GM23338 (cell line): ENCODE measurements around the gene MGAT5. TPM values are rescaled to one million over a fixed set of nuclear protein-coding genes. Genes with fewer than 3 reads are reported as not detected.

Experiments
- ATAC-seq: fragments of 200-7000 bp; cut with Tn5 transposase; 3 replicates; pipeline ENCODE4 v1.9.1; 2020
- DNase-seq: peaks from one replicate; pipeline ENCODE4 v3.0.0-alpha.2; 2015; ENCODE audit warnings: low spot score
- H2AFZ ChIP-seq: fragments of 200-600 bp; sonication (generic); 2 replicates; pipeline ENCODE4 v1.8.0; 2016; ENCODE audit warnings: antibody characterized with exemption, mild to moderate bottlenecking, moderate library complexity
- H3F3A ChIP-seq: fragments of 200-600 bp; sonication (generic); replicated peaks from 2 replicates; pipeline ENCODE4 v1.8.0; 2017; ENCODE audit warnings: antibody characterized with exemption, mixed run types, low read depth
- H3K27ac ChIP-seq: fragments of 200-600 bp; sonication (generic); 2 replicates; pipeline ENCODE4 v1.6.1; 2016; ENCODE audit warnings: low read depth
- H3K27me3 ChIP-seq: fragments of 200-600 bp; sonication (generic); 2 replicates; pipeline ENCODE4 v1.8.0; 2016; ENCODE audit warnings: mild to moderate bottlenecking, mixed run types, moderate library complexity; ENCODE audit not compliant: insufficient read depth
- H3K36me3 ChIP-seq: fragments of 200-600 bp; sonication (generic); 2 replicates; pipeline ENCODE4 v1.8.0; 2016; ENCODE audit warnings: mild to moderate bottlenecking; ENCODE audit not compliant: insufficient read depth
- H3K4me1 ChIP-seq: fragments of 200-600 bp; sonication (generic); 2 replicates; pipeline ENCODE4 v1.8.0; 2016; ENCODE audit warnings: mild to moderate bottlenecking, moderate library complexity; ENCODE audit not compliant: insufficient read depth
- H3K4me2 ChIP-seq: fragments of 200-600 bp; sonication (generic); 2 replicates; pipeline ENCODE4 v1.7.1; 2017; ENCODE audit warnings: mixed run types
- H3K4me3 ChIP-seq: fragments of 200-600 bp; sonication (generic); 2 replicates; pipeline ENCODE4 v1.6.1; 2016; ENCODE audit warnings: mixed run types
- H3K79me2 ChIP-seq: fragments of 200-600 bp; sonication (generic); replicated peaks from 2 replicates; pipeline ENCODE4 v1.8.0; 2017; ENCODE audit warnings: mild to moderate bottlenecking; ENCODE audit not compliant: insufficient read depth
- H3K9me2 ChIP-seq: fragments of 200-600 bp; sonication (generic); 2 replicates; pipeline ENCODE4 v1.8.0; 2017; ENCODE audit not compliant: insufficient read depth
- H4K20me1 ChIP-seq: fragments of 200-600 bp; sonication (generic); replicated peaks from 2 replicates; pipeline ENCODE4 v1.8.0; 2017; ENCODE audit warnings: mild to moderate bottlenecking; ENCODE audit not compliant: insufficient read depth
- H3K27ac Mint-ChIP-seq: 2 replicates; pipeline ENCODE4 v1.8.0; 2020; ENCODE audit warnings: inconsistent platforms, mild to moderate bottlenecking, moderate library complexity, mixed read lengths
- H3K27me3 Mint-ChIP-seq: 3 replicates; pipeline ENCODE4 v1.8.0; 2022; ENCODE audit warnings: low read depth, mild to moderate bottlenecking, moderate library complexity, mixed read lengths, inconsistent platforms; ENCODE audit not compliant: insufficient read depth, poor library complexity
- H3K36me3 Mint-ChIP-seq: 3 replicates; pipeline ENCODE4 v1.8.0; 2021; ENCODE audit warnings: low read depth, mild to moderate bottlenecking, inconsistent platforms, moderate library complexity, mixed read lengths
- H3K4me1 Mint-ChIP-seq: 3 replicates; pipeline ENCODE4 v1.8.0; 2020; ENCODE audit warnings: mild to moderate bottlenecking, inconsistent platforms, mixed read lengths
- H3K4me3 Mint-ChIP-seq: 3 replicates; pipeline ENCODE4 v1.8.0; 2021; ENCODE audit warnings: moderate library complexity, mild to moderate bottlenecking, inconsistent platforms, mixed read lengths
- H3K9me3 Mint-ChIP-seq: 3 replicates; pipeline ENCODE4 v1.8.0; 2020; ENCODE audit warnings: moderate library complexity, mild to moderate bottlenecking, inconsistent platforms, mixed read lengths
- CTCF ChIP-seq, 2 experiments: fragments of 200-600 bp in 1 of 2; sonication (generic) in 1 of 2; conservative IDR thresholded peaks; 2 replicates each; pipeline versions ENCODE4 v1.5.1 to v1.6.1; 2016 to 2017; ENCODE audit warnings: antibody characterized with exemption in 2 of 2, low read depth in 2 of 2, mild to moderate bottlenecking in 2 of 2, moderate library complexity in 1 of 2
- EZH2 ChIP-seq: fragments of 200-600 bp; sonication (generic); IDR thresholded peaks from one replicate; pipeline ENCODE4 v1.8.0; 2017; ENCODE audit warnings: antibody characterized with exemption, mild to moderate bottlenecking, low read depth; ENCODE audit not compliant: unreplicated experiment
- EZH2phosphoT487 ChIP-seq: fragments of 200-600 bp; sonication (generic); IDR thresholded peaks from one replicate; pipeline ENCODE4 v1.8.1; 2018; ENCODE audit warnings: antibody characterized with exemption; ENCODE audit not compliant: unreplicated experiment
- NANOG ChIP-seq: IDR thresholded peaks from 2 replicates; pipeline ENCODE4 v1.6.1; 2016; ENCODE audit warnings: antibody characterized with exemption, borderline replicate concordance
- POLR2AphosphoS5 ChIP-seq: IDR thresholded peaks from 2 replicates; pipeline ENCODE4 v1.6.1; 2016; ENCODE audit warnings: antibody characterized with exemption, low read depth
- STAT1 ChIP-seq: IDR thresholded peaks from one replicate; pipeline ENCODE4 v1.6.1; 2016; ENCODE audit warnings: antibody characterized with exemption; ENCODE audit not compliant: unreplicated experiment
- ZNF114 ChIP-seq: fragments of 250-450 bp; sonication (Bioruptor Pico); IDR thresholded peaks from 2 replicates; pipeline ENCODE4 v1.5.0; 2020; ENCODE audit warnings: mild to moderate bottlenecking, moderate library complexity
- ZNF331 ChIP-seq: fragments of 250-450 bp; sonication (Bioruptor Pico); IDR thresholded peaks from 2 replicates; pipeline ENCODE4 v1.5.0; 2020; ENCODE audit warnings: low read depth, mild to moderate bottlenecking, moderate library complexity
- polyA plus RNA-seq: library from polyadenylated mRNA; unstranded; fragments of >200 nt; fragmentation: Nextera tagmentation; extraction: Ambion mirVana; gene quantifications from 2 replicates; pipeline ENCODE4 v1.2.1, GENCODE V29; 2016
- total RNA-seq: library from RNA; depleted of rRNA; stranded (reverse); fragments of >200 nt; shearing (Covaris generic); gene quantifications from 2 replicates; pipeline ENCODE4 v1.2.3, GENCODE V29; 2014
- TF ChIP-seq, protein P1 (sequence below): IDR thresholded peaks from one replicate; pipeline ENCODE4 v1.6.1; 2018; ENCODE audit warnings: antibody characterized with exemption; ENCODE audit not compliant: unreplicated experiment
- TF ChIP-seq, protein P2 (sequence below): IDR thresholded peaks from 2 replicates; pipeline ENCODE4 v1.6.1; 2016; ENCODE audit warnings: antibody characterized with exemption

Gene MGAT5
- total and polyA plus RNA-seq, 2 experiments from 2014 or later = 4.6 to 27.6 TPM

DNA sequence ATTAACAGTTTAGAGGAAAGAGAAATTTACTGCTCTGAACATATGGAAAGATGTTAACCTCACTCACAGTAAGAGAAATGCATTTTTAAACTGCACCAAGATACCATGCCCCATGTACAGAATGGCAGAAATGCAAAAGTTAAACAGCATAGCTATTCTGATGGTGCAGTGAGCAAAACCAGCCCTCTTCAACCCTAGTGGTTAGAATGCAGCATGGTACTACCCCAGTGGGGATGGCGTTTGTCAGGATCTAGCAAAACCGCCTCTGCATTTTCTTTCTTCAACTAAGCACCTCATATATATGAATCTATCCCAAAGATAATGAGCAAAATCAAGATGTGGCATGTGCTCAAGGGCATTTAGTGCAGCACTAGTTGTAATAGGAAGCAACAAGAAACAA, 98.0 kb downstream of the MGAT5 start:
- no peaks in the 10 kb centered on the region for H3K4me1 ChIP-seq
- peak; percentile 59 for ATAC-seq
- no peaks in the 10 kb centered on the region for H3K79me2 ChIP-seq
- H3K27me3 ChIP-seq = no peaks in the 10 kb centered on the region
- no peak overlapping the region for H3K27ac ChIP-seq
- H2AFZ ChIP-seq = no peak overlapping the region
- H3F3A ChIP-seq = no peaks in the 10 kb centered on the region
- H3K4me2 ChIP-seq = no peak overlapping the region
- H3K4me3 ChIP-seq = no peak overlapping the region
- Mint-ChIP-seq H3K27me3 (no peaks in the 10 kb centered on the region), H3K27ac (no peak overlapping the region), H3K9me3 (no peaks in the 10 kb centered on the region), H3K4me3 (no peak overlapping the region), H3K4me1 (no peaks in the 10 kb centered on the region), H3K36me3 (peaks cover 5% of the 10 kb centered on the region; the same call in 1 of the 3 replicates)
- H3K9me2 ChIP-seq = no peaks in the 10 kb centered on the region
- peak; percentile 31 for DNase-seq
- TF ChIP-seq EZH2 (no peak), POLR2AphosphoS5 (no peak), ZNF114 (CRISPR knock-in tag) (no peak), CTCF (conservative IDR thresholded peaks at IDR 0.05; ENCODE audit: low read depth in 2 of 2) (peak; percentile 4 to 41; a peak in 2 of 4 replicates)
- TF ChIP-seq, protein P1, sequence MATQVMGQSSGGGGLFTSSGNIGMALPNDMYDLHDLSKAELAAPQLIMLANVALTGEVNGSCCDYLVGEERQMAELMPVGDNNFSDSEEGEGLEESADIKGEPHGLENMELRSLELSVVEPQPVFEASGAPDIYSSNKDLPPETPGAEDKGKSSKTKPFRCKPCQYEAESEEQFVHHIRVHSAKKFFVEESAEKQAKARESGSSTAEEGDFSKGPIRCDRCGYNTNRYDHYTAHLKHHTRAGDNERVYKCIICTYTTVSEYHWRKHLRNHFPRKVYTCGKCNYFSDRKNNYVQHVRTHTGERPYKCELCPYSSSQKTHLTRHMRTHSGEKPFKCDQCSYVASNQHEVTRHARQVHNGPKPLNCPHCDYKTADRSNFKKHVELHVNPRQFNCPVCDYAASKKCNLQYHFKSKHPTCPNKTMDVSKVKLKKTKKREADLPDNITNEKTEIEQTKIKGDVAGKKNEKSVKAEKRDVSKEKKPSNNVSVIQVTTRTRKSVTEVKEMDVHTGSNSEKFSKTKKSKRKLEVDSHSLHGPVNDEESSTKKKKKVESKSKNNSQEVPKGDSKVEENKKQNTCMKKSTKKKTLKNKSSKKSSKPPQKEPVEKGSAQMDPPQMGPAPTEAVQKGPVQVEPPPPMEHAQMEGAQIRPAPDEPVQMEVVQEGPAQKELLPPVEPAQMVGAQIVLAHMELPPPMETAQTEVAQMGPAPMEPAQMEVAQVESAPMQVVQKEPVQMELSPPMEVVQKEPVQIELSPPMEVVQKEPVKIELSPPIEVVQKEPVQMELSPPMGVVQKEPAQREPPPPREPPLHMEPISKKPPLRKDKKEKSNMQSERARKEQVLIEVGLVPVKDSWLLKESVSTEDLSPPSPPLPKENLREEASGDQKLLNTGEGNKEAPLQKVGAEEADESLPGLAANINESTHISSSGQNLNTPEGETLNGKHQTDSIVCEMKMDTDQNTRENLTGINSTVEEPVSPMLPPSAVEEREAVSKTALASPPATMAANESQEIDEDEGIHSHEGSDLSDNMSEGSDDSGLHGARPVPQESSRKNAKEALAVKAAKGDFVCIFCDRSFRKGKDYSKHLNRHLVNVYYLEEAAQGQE = no peak
- no peaks in the 10 kb centered on the region; the same call in 1 of the 2 replicates for H4K20me1 ChIP-seq
- no peaks in the 10 kb centered on the region for H3K36me3 ChIP-seq

- DNase-seq = no peak
- Histone ChIP-seq H3K9me2 (no peaks in the 10 kb centered on the region), H4K20me1 (no peaks in the 10 kb centered on the region; the same call in 1 of the 2 replicates), H3K79me2 (no peaks in the 10 kb centered on the region), H3K4me2 (no peak overlapping the region), H2AFZ (no peak overlapping the region), H3K36me3 (no peaks in the 10 kb centered on the region), H3K27me3 (no peaks in the 10 kb centered on the region), H3K4me3 (no peak overlapping the region), H3K27ac (no peak overlapping the region), H3K4me1 (no peaks in the 10 kb centered on the region), H3F3A (no peaks in the 10 kb centered on the region)
- H3K36me3 Mint-ChIP-seq = peaks cover 5% of the 10 kb centered on the region; the same call in 1 of the 3 replicates
- no peak overlapping the region for H3K4me3 Mint-ChIP-seq
- H3K27ac Mint-ChIP-seq = no peak overlapping the region
- H3K4me1 Mint-ChIP-seq = no peaks in the 10 kb centered on the region
- H3K27me3 Mint-ChIP-seq = no peaks in the 10 kb centered on the region
- H3K9me3 Mint-ChIP-seq = no peaks in the 10 kb centered on the region
- ATAC-seq = no peak
- no peak for TF ChIP-seq ZNF114 (CRISPR knock-in tag)
- TF ChIP-seq CTCF (conservative IDR thresholded peaks at IDR 0.05; ENCODE audit: low read depth in 2 of 2) = no peak
- no peak for TF ChIP-seq NANOG
- TF ChIP-seq, protein P1 = no peak
- no peak for TF ChIP-seq ZNF331
- TF ChIP-seq, protein P2, sequence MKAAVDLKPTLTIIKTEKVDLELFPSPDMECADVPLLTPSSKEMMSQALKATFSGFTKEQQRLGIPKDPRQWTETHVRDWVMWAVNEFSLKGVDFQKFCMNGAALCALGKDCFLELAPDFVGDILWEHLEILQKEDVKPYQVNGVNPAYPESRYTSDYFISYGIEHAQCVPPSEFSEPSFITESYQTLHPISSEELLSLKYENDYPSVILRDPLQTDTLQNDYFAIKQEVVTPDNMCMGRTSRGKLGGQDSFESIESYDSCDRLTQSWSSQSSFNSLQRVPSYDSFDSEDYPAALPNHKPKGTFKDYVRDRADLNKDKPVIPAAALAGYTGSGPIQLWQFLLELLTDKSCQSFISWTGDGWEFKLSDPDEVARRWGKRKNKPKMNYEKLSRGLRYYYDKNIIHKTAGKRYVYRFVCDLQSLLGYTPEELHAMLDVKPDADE = no peak
- no peak for TF ChIP-seq POLR2AphosphoS5
- TF ChIP-seq EZH2phosphoT487 = no peak
- TF ChIP-seq EZH2 = no peak
- no peak for TF ChIP-seq STAT1
Observed at GRCh38 chr2:134352844-134353243, 99.0 kb downstream of the MGAT5 start.
